Anterior cingulate cortex (tissue), 58 donors: ENCODE data around the gene GFRA1.

Experiments
- DNase-seq, 58 donors: peaks; one replicate each; lab custom pipeline; 2025; lab: John Stamatoyannopoulos, UW

GFRA1 gene

DNA sequence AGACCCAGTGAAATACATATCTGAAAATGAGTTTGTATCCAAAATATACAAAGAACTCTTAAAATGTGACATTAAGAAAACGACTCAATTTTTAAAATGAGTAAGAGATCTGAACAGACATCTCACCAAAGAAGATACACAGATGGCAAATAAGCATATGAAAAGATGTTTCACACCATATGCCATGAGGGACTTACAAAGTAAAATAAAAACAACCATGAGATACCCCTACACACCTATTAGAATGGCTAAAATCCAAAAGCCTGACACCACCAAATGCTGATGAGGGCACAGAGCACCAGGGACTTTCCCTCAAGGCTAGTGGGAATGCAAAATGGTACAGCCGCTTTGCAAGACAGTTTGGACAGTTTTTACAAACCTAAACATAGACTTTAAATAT lies 27.9 kb downstream of the GFRA1 start:
- DNase-seq = no peak

GRCh38 chr10:116241642-116242410 lies 31.2 kb downstream of the GFRA1 start:
- DNase-seq = no peak

DNA sequence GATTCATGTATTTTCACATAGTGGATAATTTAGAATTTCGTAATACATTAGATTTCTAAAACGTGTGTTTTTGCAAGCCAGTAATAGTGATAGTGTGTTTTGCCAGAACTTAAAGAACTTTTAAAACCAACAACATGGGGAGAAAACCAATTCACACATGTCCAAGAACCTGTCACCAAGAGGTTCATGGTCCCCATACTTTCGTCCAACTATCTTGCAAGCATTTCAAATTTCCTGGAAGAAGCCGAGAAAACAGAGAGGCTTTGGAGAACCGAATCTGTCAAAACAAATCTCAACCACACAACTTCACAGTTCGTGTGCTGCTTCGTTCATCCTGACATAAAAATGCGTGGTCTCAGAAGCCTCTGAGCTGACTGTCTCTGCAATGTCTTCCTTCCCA lies 31.9 kb downstream of the GFRA1 start:
- peak in 1 of 58 donors; percentile 13 for DNase-seq

DNA sequence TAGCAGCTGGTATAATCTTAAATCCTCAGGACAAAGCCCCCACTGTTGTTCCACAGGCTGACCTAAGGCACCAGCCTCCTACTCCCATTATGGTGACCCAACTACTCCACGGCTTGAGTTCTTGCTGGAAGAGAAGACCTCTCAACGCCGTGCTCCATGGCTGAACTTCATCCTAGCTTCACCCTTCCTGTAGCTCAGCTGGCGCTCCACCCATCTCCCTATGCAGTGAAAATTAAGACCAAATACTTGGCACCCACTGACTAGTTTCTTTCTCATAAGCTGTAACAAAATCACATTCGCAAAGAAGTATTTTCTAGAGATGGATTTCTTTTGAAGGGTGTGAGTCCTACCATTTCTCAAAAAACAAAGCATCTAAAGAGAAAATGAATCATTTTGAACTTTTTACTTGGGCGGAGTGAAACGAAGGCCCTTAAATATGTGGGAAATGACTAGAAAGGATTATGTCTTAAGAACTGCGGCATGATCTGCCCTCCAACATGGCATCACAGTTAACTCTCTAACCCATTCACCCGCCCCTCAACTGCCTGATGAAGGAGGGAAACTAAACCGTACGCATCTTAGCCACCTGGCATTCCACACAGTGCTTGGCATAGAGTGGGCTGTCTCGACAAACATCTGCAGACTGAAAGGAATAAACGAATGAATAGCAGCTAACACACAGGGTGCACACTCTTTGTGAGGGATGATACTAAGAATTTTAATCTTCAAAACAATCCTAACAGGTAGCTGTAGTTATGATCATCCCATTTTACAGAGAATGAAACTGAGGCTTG lies 32.7 kb downstream of the GFRA1 start:
- DNase-seq = no peak

GRCh38 chr10:116239229-116239628 lies 33.8 kb downstream of the GFRA1 start:
- DNase-seq = no peak

- DNase-seq = no peak
Observed at GRCh38 chr10:116237970-116238369, 35.0 kb downstream of the GFRA1 start.

GRCh38 chr10:116237260-116237659 lies 35.7 kb downstream of the GFRA1 start:
- DNase-seq = no peak

DNA sequence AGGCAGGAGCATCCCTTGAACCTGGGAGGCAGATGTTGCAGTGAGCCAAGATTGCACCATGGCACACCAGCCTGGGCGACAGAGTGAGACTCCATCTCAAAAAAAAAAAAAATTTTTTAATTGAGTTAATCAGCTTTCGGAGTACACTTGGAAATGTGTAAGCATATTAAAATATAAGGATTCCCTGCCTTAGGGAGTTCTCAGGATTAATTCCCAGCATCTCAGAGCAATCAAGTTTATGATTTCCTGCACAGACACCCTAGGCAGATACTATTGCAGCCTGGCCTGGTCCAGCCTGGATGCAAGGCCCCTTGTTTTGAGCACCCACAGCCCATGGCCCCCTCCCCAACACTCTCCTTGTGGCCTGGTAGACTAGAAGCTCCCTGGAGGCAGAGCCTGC lies 39.8 kb downstream of the GFRA1 start:
- no peak for DNase-seq

GRCh38 chr10:116232613-116233012 lies 40.4 kb downstream of the GFRA1 start:
- no peak for DNase-seq

DNA sequence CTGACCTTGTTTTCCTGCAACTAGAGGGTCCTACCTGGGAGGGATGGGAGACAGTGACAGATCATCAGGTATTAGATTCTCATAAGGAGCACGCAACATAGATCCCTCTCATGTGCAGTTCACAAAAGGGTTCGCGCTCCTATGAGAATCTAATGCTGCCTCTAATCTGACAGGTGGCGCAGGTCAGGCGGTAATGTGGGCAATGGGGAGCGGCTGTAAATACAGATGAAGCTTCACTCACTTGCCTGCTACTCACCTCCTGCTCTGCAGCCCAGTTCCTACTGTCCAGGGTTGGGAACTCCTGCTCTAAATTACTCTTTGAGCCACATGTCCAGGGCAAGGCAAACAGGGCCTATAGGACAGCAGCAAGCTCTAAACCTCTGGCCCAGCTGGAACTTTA lies 46.2 kb downstream of the GFRA1 start:
- no peak for DNase-seq

DNA sequence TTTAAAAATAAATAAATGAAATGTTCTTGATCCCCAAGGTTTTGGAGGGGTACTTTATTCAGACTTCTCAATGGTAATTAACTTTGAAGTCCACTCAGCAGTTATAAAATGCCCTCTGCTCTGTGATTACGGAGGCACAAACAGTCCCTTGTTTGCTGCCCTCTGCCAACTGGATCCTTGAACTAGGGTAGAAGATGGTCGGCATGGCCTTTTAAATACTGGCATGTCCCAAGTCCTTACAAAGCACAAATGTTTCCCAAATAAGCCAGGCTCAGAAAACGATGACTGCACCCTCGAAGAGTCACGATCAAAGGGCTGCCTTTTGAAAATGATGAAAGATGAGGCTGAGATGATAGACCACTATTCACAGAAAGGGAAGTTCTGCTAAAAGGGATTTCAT lies 47.0 kb downstream of the GFRA1 start:
- no peak for DNase-seq

DNA sequence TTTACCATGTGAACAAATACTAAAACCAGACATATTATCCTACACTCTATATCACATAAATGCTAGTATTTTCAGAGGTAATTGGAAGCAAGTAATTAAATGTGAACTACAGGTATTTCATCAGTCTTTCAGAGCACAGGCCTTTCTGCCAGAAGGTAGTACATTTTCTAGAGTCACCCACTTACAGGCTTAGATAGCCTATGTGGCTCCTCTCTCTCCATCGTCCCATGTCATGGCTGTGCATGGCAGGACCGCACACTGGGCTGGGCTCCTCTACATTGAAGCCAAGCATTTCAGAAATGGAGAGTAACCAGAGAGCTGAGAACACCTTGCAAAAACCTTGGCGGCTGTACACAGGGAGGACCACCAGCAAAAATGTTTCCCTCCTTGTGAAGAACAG lies 49.7 kb downstream of the GFRA1 start:
- DNase-seq = no peak

DNA sequence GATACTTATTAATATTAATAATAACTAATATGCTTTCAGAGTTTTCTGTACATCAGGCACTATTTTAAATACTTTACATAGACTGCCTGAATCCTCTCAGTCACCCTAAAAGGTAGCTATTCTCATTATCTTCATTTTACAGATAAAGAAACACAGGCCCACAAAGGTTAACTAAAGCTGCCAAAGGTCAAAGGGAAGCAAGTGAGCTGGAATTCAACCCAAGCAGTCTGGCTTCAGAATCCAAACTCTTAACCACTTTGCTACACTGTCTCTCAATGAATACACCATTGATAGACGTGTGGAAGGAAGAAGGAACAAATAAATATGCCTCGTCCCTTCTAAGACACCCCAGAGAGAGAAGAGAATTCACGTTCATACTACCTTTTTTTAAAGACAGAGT lies 52.0 kb downstream of the GFRA1 start:
- DNase-seq = no peak

- DNase-seq = no peak
Observed at GRCh38 chr10:116216676-116217075, 56.3 kb downstream of the GFRA1 start.

DNA sequence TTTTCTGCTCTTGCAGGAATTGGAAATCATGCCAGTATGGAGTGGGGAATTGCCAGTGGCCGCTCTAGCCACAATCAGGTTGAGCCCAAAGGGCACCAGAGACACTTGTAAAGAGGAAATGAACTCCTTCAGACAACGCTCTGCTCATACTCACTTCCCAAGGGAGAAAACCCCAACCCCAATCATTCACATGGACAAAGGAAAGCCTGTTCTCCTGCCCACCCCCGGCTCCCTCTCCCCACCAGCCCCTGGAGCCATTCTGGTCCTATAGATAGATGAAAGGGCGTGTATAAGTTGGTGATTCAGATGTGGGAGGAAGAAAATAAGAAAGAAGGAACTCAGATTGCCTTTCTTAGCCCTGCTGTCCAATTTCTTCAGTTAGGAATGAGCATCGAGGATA lies 57.4 kb downstream of the GFRA1 start:
- no peak for DNase-seq

DNA sequence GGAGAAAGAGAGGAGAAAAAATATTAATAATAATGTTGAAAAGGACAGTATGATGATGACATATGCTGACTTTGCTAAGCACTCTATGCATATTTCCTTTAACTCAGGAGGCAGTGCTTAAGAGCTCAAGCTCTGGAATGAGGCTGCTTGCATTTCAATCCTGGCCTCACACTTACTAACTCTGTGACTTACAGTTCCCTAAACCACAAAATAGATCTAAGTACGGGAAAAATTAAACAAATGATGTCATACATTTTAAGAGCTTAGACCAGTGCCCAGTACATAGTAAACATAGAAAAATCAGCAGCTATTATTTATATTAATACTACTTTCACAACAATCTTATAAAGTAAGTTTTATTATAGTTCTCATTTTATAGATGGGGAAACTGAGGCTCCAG lies 61.3 kb downstream of the GFRA1 start:
- no peak for DNase-seq

DNA sequence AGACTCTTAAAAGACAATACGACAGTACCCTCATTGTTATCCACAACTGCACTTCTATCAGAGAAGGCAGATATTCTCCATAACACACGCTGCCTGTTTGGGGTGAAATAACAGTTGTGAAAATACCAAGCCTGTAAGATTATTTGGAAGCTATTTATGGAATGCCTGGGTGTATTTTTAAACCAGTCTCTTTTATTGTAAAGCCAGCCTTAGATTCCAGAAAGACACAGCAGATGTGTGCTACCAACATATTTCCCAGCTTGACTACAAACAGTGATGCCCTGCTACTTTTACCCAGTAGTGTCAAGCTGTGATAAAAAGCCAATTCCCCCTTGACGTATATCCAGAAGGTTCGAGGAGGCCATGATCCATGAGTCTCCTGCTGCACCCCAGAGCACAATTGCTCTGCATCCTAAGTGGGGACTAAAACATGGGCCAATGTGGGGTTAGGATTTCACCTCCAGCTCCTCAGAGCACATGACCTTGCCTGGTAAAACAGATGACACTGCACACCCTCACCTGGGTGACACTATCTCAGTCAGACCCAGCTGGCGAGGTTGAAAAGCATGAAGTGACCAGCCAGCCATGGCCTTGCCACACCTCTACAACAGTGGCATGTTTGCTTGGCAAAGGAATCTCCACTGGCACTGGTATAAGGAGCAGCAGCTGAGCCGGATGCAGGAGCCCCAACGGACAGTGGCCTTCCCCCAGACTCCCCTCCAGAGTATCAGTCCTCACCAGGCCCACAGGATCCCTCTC lies 62.2 kb downstream of the GFRA1 start:
- no peak for DNase-seq

- DNase-seq = no peak
Observed at GRCh38 chr10:116209781-116210180, 63.2 kb downstream of the GFRA1 start.

- DNase-seq = no peak
Observed at GRCh38 chr10:116208956-116209567, 63.9 kb downstream of the GFRA1 start.

DNA sequence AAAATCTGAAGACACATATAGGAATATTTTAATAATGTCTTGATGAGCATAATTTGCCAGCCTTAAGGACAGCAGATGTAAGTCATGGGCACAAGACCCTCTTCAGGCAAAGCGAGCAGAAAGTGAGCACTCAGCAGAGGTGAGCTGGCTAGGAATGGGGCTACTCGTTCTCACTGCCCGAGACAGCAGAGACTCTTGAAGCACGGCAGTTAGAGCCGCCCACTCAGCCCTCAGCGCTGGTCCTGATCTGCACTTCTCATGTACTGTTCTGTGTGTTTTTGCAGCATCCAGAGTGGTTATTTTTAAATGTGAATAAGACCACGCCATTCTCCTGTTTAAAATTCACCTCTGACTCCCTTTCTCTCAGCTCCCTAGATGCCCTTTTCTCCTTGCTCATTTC lies 65.3 kb downstream of the GFRA1 start:
- peak in 2 of 58 donors; percentile 2 to 3 for DNase-seq

GRCh38 chr10:116203661-116204060 lies 69.3 kb downstream of the GFRA1 start:
- no peak for DNase-seq
